Gastroesophageal sphincter (tissue), 4 donors: ENCODE results near the gene TRNP1. TPM values are rescaled to one million over a fixed set of nuclear protein-coding genes. Genes with fewer than 3 reads are reported as not detected.
"Not testable (repeated sequence)": the region's sequence is repeated elsewhere in the genome, so short reads cannot be mapped to it uniquely, and the experiment has no call there.

Source experiments
- ATAC-seq: fragments of 150-250 bp; one replicate; pipeline ENCODE4 v1.9.1; 2016; ENCODE audit warnings: mild to moderate bottlenecking, moderate library complexity
- H3K27ac ChIP-seq, 4 donors: fragments of 200-600 bp; sonication (generic) in 3 of 4; 1 replicate in 3 of 4; 2 replicates in 1 of 4; pipeline ENCODE4 v1.5.1; 2016 to 2019
- H3K27me3 ChIP-seq: fragments of 200-600 bp; sonication (generic); one replicate; pipeline ENCODE4 v1.5.1; 2019
- H3K36me3 ChIP-seq, 2 donors: fragments of 200-600 bp; sonication (generic); one replicate each; pipeline ENCODE4 v1.5.1; 2019; ENCODE audit warnings: control low read depth in 1 of 2
- H3K4me1 ChIP-seq, 3 donors: fragments of 200-600 bp; sonication (generic); 1 replicate in 2 of 3; 2 replicates in 1 of 3; pipeline ENCODE4 v1.5.1; 2016 to 2019; ENCODE audit warnings: control low read depth in 2 of 3
- H3K4me3 ChIP-seq, 2 donors: fragments of 200-600 bp; sonication (generic); one replicate each; pipeline ENCODE4 v1.5.1; 2019; ENCODE audit warnings: mild to moderate bottlenecking in 1 of 2, moderate library complexity in 1 of 2
- H3K9me3 ChIP-seq, 3 donors: fragments of 200-600 bp; sonication (generic); one replicate each; pipeline ENCODE4 v1.5.1; 2017 to 2019; ENCODE audit warnings: control low read depth in 2 of 3
- EP300 ChIP-seq: sonication (generic); formaldehyde crosslinking; IDR thresholded peaks from one replicate; pipeline ENCODE4 v1.6.1; 2017; ENCODE audit warnings: antibody characterized with exemption, mild to moderate bottlenecking
- POLR2A ChIP-seq, 2 donors: fragments of 450-650 bp; IDR thresholded peaks; one replicate each; pipeline ENCODE4 v1.6.1; 2017; ENCODE audit warnings: antibody characterized with exemption in 2 of 2, mild to moderate bottlenecking in 2 of 2, moderate library complexity in 1 of 2
- POLR2AphosphoS5 ChIP-seq: sonication (generic); formaldehyde crosslinking; IDR thresholded peaks from one replicate; pipeline ENCODE4 v1.6.1; 2017; ENCODE audit warnings: antibody characterized with exemption
- WGBS, 2 donors: methylation state at CpG; one replicate each; pipeline ENCODE4 v1.1.5; 2018; ENCODE audit warnings: low coverage in 1 of 2; 5-methylcytosine and 5-hydroxymethylcytosine counted together
- total RNA-seq, 4 donors: library from RNA; depleted of rRNA; stranded (reverse); fragments of >200 nt; gene quantifications; one replicate each; pipeline ENCODE4 v1.1.0, GENCODE V29; 2016
- TF ChIP-seq, protein P1 (sequence below), 4 experiments: fragments of 200-600 bp in 2 of 4; fragments of 450-650 bp in 2 of 4; sonication (generic) in 1 of 4; IDR thresholded peaks; one replicate each; pipeline ENCODE4 v1.5.1; 2017 to 2019; ENCODE audit warnings: antibody characterized with exemption in 4 of 4, mild to moderate bottlenecking in 2 of 4, moderate library complexity in 2 of 4

Gene TRNP1, protein sequence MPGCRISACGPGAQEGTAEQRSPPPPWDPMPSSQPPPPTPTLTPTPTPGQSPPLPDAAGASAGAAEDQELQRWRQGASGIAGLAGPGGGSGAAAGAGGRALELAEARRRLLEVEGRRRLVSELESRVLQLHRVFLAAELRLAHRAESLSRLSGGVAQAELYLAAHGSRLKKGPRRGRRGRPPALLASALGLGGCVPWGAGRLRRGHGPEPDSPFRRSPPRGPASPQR
- 10 to 100 TPM; 15.9 to 48.4 (median 38.8) TPM for total RNA-seq

- Histone ChIP-seq H3K4me1 (peaks cover 7 to 53% (median 13%) of the 10 kb centered on the region in 3 donors), H3K27me3 (peaks cover 30% of the 10 kb centered on the region), H3K27ac (peak within 1 kb of the TSS; percentile 70 to 93 (median 92)), H3K36me3 (no peaks in the 10 kb centered on the region), H3K9me3 (no peaks in the 10 kb centered on the region), H3K4me3 (peak within 1 kb of the TSS; percentile 57 to 91)
- WGBS, 2 donors = 0% methylated on average over 6 of the region's 61 CpGs; no CpG with 5 or more reads in 1 of the 2 donors
- peak; percentile 69 for ATAC-seq
- peak; percentile 64 to 71 for TF ChIP-seq POLR2A (IDR thresholded peaks at IDR 0.05)
- TF ChIP-seq, protein P1, sequence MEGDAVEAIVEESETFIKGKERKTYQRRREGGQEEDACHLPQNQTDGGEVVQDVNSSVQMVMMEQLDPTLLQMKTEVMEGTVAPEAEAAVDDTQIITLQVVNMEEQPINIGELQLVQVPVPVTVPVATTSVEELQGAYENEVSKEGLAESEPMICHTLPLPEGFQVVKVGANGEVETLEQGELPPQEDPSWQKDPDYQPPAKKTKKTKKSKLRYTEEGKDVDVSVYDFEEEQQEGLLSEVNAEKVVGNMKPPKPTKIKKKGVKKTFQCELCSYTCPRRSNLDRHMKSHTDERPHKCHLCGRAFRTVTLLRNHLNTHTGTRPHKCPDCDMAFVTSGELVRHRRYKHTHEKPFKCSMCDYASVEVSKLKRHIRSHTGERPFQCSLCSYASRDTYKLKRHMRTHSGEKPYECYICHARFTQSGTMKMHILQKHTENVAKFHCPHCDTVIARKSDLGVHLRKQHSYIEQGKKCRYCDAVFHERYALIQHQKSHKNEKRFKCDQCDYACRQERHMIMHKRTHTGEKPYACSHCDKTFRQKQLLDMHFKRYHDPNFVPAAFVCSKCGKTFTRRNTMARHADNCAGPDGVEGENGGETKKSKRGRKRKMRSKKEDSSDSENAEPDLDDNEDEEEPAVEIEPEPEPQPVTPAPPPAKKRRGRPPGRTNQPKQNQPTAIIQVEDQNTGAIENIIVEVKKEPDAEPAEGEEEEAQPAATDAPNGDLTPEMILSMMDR (IDR thresholded peaks at IDR 0.05) = no peak
- peak; percentile 78 for TF ChIP-seq POLR2AphosphoS5
Measured at GRCh38 chr1:26993237-26994019, at the start of gene TRNP1. Gene TRNP1, plus strand, starts transcription at chr1:26993692. Its CDS starts 95 bp downstream, at chr1:26993787.

- TF ChIP-seq POLR2A (IDR thresholded peaks at IDR 0.05) = no peak
- TF ChIP-seq, protein P1 (IDR thresholded peaks at IDR 0.05) = no peak
- TF ChIP-seq EP300 = no peak
- TF ChIP-seq POLR2AphosphoS5 = no peak
- 20 to 40% methylated on average over 1 of the region's 2 CpGs for WGBS, 2 donors
- Histone ChIP-seq H3K4me1 (no peaks in the 10 kb centered on the region), H3K27ac (no peak overlapping the region), H3K9me3 (no peaks in the 10 kb centered on the region), H3K27me3 (no peaks in the 10 kb centered on the region), H3K36me3 (peaks cover 0 to 66% of the 10 kb centered on the region in 2 donors), H3K4me3 (no peak overlapping the region)
- ATAC-seq = no peak
Measured at GRCh38 chr1:26945138-26945537, 48.4 kb upstream of the TRNP1 start.

- Histone ChIP-seq H3K36me3 (peaks cover 0 to 66% of the 10 kb centered on the region in 2 donors), H3K9me3 (no peaks in the 10 kb centered on the region), H3K4me3 (no peak overlapping the region), H3K27ac (no peak overlapping the region), H3K27me3 (no peaks in the 10 kb centered on the region), H3K4me1 (no peaks in the 10 kb centered on the region)
- WGBS, 2 donors = 87% methylated on average over 7 of the region's 8 CpGs; no CpG with 5 or more reads in 1 of the 2 donors
- no peak for ATAC-seq
- TF ChIP-seq, protein P1 (IDR thresholded peaks at IDR 0.05) = no peak
- TF ChIP-seq POLR2A (IDR thresholded peaks at IDR 0.05) = no peak
- no peak for TF ChIP-seq EP300
- TF ChIP-seq POLR2AphosphoS5 = no peak
Measured at GRCh38 chr1:26945728-26946127, 47.8 kb upstream of the TRNP1 start.

DNA sequence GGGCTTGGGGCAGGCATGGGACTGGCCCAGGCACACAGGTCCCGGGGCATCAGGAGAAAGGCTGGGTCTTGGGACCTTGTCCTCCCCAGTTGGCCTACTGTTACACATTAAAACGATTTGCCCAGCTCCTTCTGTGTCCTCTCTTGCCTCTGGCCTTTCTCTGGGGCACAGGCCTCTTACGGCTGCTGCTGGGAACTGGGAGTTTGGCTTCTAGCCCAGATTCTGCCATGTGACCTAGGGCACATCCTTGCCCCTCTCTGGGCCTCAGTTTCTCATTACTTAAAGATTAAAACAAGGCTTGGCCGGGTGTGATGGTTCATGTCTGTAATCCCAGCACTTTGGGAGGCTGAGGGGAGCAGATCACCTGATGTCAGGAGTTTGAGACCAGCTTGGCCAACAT, 47.2 kb upstream of the TRNP1 start:
- H3K4me3 ChIP-seq = no peak overlapping the region
- no peak for ATAC-seq
- peaks cover 0 to 63% of the 10 kb centered on the region in 2 donors for H3K36me3 ChIP-seq
- H3K27me3 ChIP-seq = no peaks in the 10 kb centered on the region
- H3K27ac ChIP-seq = no peak overlapping the region
- no peaks in the 10 kb centered on the region for H3K9me3 ChIP-seq
- no peaks in the 10 kb centered on the region for H3K4me1 ChIP-seq
- TF ChIP-seq POLR2AphosphoS5 = no peak
- TF ChIP-seq, protein P1 (IDR thresholded peaks at IDR 0.05) = no peak
- TF ChIP-seq EP300 = no peak
- WGBS, 2 donors = 83 to 100% methylated on average over 1 to 2 of the region's 4 CpGs

GRCh38 chr1:26948725-26949057, 44.8 kb upstream of the TRNP1 start:
- H3K4me3 ChIP-seq, H3K27ac ChIP-seq, H3K27me3 ChIP-seq, H3K4me1 ChIP-seq, ATAC-seq, H3K9me3 ChIP-seq: not testable (repeated sequence)
- H3K36me3 ChIP-seq = peaks cover 0 to 39% of the 10 kb centered on the region in 2 donors
- 80 to 87% methylated on average over 4 to 13 of the region's 16 CpGs for WGBS, 2 donors
